HCT116 (cell line): ENCODE results near the gene CERS4. TPM values are rescaled to one million over a fixed set of nuclear protein-coding genes. Genes with fewer than 3 reads are reported as not detected.

Experiments
- ATAC-seq: fragments of 200-7000 bp; cut with Tn5 transposase; 2 replicates; pipeline ENCODE4 v1.9.1; 2020; ENCODE audit warnings: mild to moderate bottlenecking, moderate library complexity
- BruUV-seq: library from RNA; stranded (reverse); fragments of 400-500 nt; replicated peaks from 2 replicates; lab custom pipeline; 2021; lab: Mats Ljungman, UMichigan
- CTCF ChIA-PET: fragments of 300-600 bp; sonication (Branson Sonifier 250); formaldehyde crosslinking; loops from one replicate; lab custom pipeline; 2021; ENCODE audit warnings: antibody characterized with exemption; lab: Charles Lee
- POLR2A ChIA-PET: fragments of 300-600, 350-600 bp; sonication (Branson Sonifier 250); formaldehyde crosslinking; loops from one replicate; lab custom pipeline; 2021; ENCODE audit warnings: antibody characterized with exemption; lab: Charles Lee
- RAD21 ChIA-PET, 2 experiments: fragments of 300-600 bp; sonication (Branson Sonifier 250); formaldehyde crosslinking; loops; one replicate each; lab custom pipeline; 2023; ENCODE audit warnings: low total read pairs in 2 of 2; ENCODE audit not compliant: uncharacterized antibody in 2 of 2, unreplicated experiment in 2 of 2, low non-redundant PET in 1 of 2; lab: Charles Lee
- DNase-seq: peaks from one replicate; pipeline ENCODE4 v3.0.0-alpha.2; 2010; ENCODE audit warnings: low read depth, low spot score
- H2AFZ ChIP-seq: fragments of 200-600 bp; shearing (Covaris generic), sonication (generic); 2 replicates; pipeline ENCODE4 v1.6.1; 2017; ENCODE audit warnings: low read depth, mixed run types, mixed read lengths, antibody characterized with exemption, low read length; ENCODE audit not compliant: poor library complexity, severe bottlenecking
- H3K27ac ChIP-seq: 2 replicates; pipeline ENCODE4 v1.5.1; 2012; ENCODE audit warnings: low read depth, low read length
- H3K27me3 ChIP-seq: fragments of 200-600 bp; sonication (generic); 2 replicates; pipeline ENCODE4 v1.6.1; 2016; ENCODE audit warnings: mixed run types, low read length, mixed read lengths; ENCODE audit not compliant: insufficient read depth
- H3K36me3 ChIP-seq, 2 experiments: fragments of 200-500 bp in 1 of 2; fragments of 200-600 bp in 1 of 2; sonication (Bioruptor generic) in 1 of 2; sonication (generic) in 1 of 2; 2 replicates each; pipeline versions ENCODE4 v1.5.1 to v1.6.1; 2014 to 2016; ENCODE audit warnings: low read length in 2 of 2, inconsistent platforms in 1 of 2, mixed read lengths in 1 of 2, mixed run types in 1 of 2; ENCODE audit not compliant: insufficient read depth in 2 of 2, control insufficient read depth in 1 of 2
- H3K4me1 ChIP-seq, 2 experiments: fragments of 200-600 bp in 1 of 2; sonication (generic) in 1 of 2; 2 replicates each; pipeline versions ENCODE4 v1.5.1 to v1.6.1; 2012 to 2017; ENCODE audit warnings: low read length in 2 of 2, inconsistent platforms in 1 of 2, mild to moderate bottlenecking in 1 of 2, mixed read lengths in 1 of 2, mixed run types in 1 of 2, moderate library complexity in 1 of 2; ENCODE audit not compliant: insufficient read depth in 2 of 2, control insufficient read depth in 1 of 2
- H3K4me2 ChIP-seq: fragments of 200-600 bp; sonication (generic); 2 replicates; pipeline ENCODE4 v1.6.1; 2017; ENCODE audit warnings: mixed run types, low read length, mixed read lengths
- H3K4me3 ChIP-seq, 2 experiments: fragments of 200-600 bp in 1 of 2; sonication (generic) in 1 of 2; replicated peaks in 1 of 2; 2 replicates each; pipeline ENCODE4 v1.5.1; 2011 to 2016; ENCODE audit warnings: low read length in 2 of 2, control low read depth in 1 of 2, low read depth in 1 of 2, mild to moderate bottlenecking in 1 of 2, mixed read lengths in 1 of 2, mixed run types in 1 of 2
- H3K79me2 ChIP-seq: fragments of 200-600 bp; sonication (generic); 2 replicates; pipeline ENCODE4 v1.6.1; 2017; ENCODE audit warnings: mild to moderate bottlenecking, mixed run types, low read length, moderate library complexity, mixed read lengths; ENCODE audit not compliant: insufficient read depth
- H3K9ac ChIP-seq: fragments of 200-600 bp; sonication (generic); 2 replicates; pipeline ENCODE4 v1.6.1; 2016; ENCODE audit warnings: low read length, mixed read lengths
- H3K9me2 ChIP-seq: fragments of 200-600 bp; sonication (generic), shearing (Covaris generic); 2 replicates; pipeline ENCODE4 v1.6.1; 2017; ENCODE audit warnings: mixed run types, mild to moderate bottlenecking, moderate library complexity; ENCODE audit not compliant: insufficient read depth
- H3K9me3 ChIP-seq, 2 experiments: fragments of 200-500 bp in 1 of 2; fragments of 200-600 bp in 1 of 2; sonication (Bioruptor generic) in 1 of 2; sonication (generic) in 1 of 2; 2 replicates each; pipeline ENCODE4 v1.6.1; 2014 to 2017; ENCODE audit warnings: low read length in 2 of 2, mixed read lengths in 2 of 2, inconsistent platforms in 1 of 2, low read depth in 1 of 2, mild to moderate bottlenecking in 1 of 2, mixed run types in 1 of 2, moderate library complexity in 1 of 2; ENCODE audit not compliant: control insufficient read depth in 1 of 2, insufficient read depth in 1 of 2
- H4K20me1 ChIP-seq: fragments of 200-600 bp; sonication (generic), shearing (Covaris generic); 2 replicates; pipeline ENCODE4 v1.6.1; 2017; ENCODE audit warnings: mixed run types, mild to moderate bottlenecking, moderate library complexity; ENCODE audit not compliant: insufficient read depth
- EZH2 ChIP-seq: fragments of 200-600 bp; sonication (generic); IDR thresholded peaks from 2 replicates; pipeline ENCODE4 v1.6.1; 2017; ENCODE audit warnings: antibody characterized with exemption, mixed run types
- MAX ChIP-seq: IDR thresholded peaks from 2 replicates; pipeline ENCODE4 v1.6.1; 2012
- POLR2AphosphoS5 ChIP-seq: IDR thresholded peaks from 2 replicates; pipeline ENCODE4 v1.6.1; 2011; ENCODE audit warnings: mild to moderate bottlenecking, low read depth, low read length, moderate library complexity
- REST ChIP-seq: IDR thresholded peaks from 2 replicates; pipeline ENCODE4 v1.6.1; 2012; ENCODE audit warnings: low read depth
- intact Hi-C: fragments of 100-400 bp; cut with micrococcal nuclease; formaldehyde crosslinking; loops from 2 replicates; pipeline ENCODE4 v1.10.0; 2022
- total RNA-seq: library from RNA; stranded (reverse); gene quantifications from one replicate; pipeline ENCODE4 v1.2.1, GENCODE V29; 2021; ENCODE audit not compliant: unreplicated experiment

Gene CERS4
- total RNA-seq, 1 experiment from 2014 or later = 26.0 TPM

- Histone ChIP-seq H3K9me3 (no peaks in the 10 kb centered on the region), H3K9me2 (no peaks in the 10 kb centered on the region), H3K9ac (peak overlapping the region; percentile 87), H3K4me3 (peak overlapping the region; percentile 76 to 77), H3K4me2 (peak overlapping the region; percentile 94), H3K79me2 (peaks cover 32% of the 10 kb centered on the region), H3K4me1 (peaks cover 24 to 74% of the 10 kb centered on the region in 2 experiments), H3K27ac (peak overlapping the region; percentile 86), H3K27me3 (no peaks in the 10 kb centered on the region), H2AFZ (no peak overlapping the region), H3K36me3 (peaks cover 8 to 15% of the 10 kb centered on the region in 2 experiments; a peak in 3 of 4 replicates), H4K20me1 (no peaks in the 10 kb centered on the region)
- RAD21 ChIA-PET = no interaction called here
- POLR2A ChIA-PET = interaction anchor here (0.7 kb wide), 1 partner anchor 364 kb away, joined by 3 read pairs; no protein-coding TSS in a partner anchor
- TF ChIP-seq POLR2AphosphoS5 (no peak), MAX (no peak), REST (no peak), EZH2 (no peak)
- intact Hi-C loops = no loop called here
- peak; percentile 21 for ATAC-seq
- BruUV-seq = no TSS peak
- CTCF ChIA-PET = no interaction called here
- no peak for DNase-seq
These were observed 98.3 kb downstream of the CERS4 start for GRCh38 chr19:8307400-8307964.
